ENCODE data around the gene EPHA1. TPM values are rescaled to one million over a fixed set of nuclear protein-coding genes. Genes with fewer than 3 reads are reported as not detected.

Gene EPHA1
- total RNA-seq, 1 experiment from 2014 or later, result 1.2 TPM

DNA sequence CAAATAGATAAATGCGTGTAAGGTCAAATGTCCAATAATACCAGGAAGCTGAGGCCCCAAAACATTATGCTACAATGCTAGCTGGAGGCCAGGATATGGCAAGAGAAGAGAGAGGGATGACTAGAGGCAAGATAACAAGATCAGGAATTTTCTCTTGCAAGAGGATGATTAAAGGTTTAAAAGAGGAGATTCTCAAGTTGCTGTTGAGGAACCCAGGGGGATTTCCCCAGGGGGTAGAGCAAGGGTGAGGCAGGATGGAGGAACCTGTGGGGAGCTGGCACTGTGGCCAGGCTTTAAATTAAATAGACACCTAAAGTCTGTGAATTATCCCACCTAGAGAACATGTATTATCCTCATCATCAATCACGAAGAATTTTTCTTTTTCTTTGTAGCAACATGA lies 31.2 kb upstream of the EPHA1 start:
- Histone ChIP-seq H3K27ac (ENCODE audit: low read depth, low read length, poor library complexity, severe bottlenecking) (no peak overlapping the region), H3K27me3 (replicated peaks; ENCODE audit: insufficient read depth, low read depth, low read length, poor library complexity) (no peaks in the 10 kb centered on the region), H3K4me3 (ENCODE audit: low read depth, low read length, poor library complexity, severe bottlenecking) (no peak overlapping the region), H3K4me1 (ENCODE audit: insufficient read depth, low read length, poor library complexity, severe bottlenecking) (no peaks in the 10 kb centered on the region), H3K36me3 (ENCODE audit: insufficient read depth, low read length, poor library complexity, severe bottlenecking) (no peaks in the 10 kb centered on the region), H3K9me3 (ENCODE audit: low read depth, low read length, poor library complexity, severe bottlenecking) (no peaks in the 10 kb centered on the region)
- no peak for TF ChIP-seq EZH2 (IDR thresholded peaks at IDR 0.05; ENCODE audit: borderline replicate concordance, low read depth, low read length, poor library complexity, severe bottlenecking)
- TF ChIP-seq, protein P1, sequence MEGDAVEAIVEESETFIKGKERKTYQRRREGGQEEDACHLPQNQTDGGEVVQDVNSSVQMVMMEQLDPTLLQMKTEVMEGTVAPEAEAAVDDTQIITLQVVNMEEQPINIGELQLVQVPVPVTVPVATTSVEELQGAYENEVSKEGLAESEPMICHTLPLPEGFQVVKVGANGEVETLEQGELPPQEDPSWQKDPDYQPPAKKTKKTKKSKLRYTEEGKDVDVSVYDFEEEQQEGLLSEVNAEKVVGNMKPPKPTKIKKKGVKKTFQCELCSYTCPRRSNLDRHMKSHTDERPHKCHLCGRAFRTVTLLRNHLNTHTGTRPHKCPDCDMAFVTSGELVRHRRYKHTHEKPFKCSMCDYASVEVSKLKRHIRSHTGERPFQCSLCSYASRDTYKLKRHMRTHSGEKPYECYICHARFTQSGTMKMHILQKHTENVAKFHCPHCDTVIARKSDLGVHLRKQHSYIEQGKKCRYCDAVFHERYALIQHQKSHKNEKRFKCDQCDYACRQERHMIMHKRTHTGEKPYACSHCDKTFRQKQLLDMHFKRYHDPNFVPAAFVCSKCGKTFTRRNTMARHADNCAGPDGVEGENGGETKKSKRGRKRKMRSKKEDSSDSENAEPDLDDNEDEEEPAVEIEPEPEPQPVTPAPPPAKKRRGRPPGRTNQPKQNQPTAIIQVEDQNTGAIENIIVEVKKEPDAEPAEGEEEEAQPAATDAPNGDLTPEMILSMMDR (conservative IDR thresholded peaks at IDR 0.05; ENCODE audit: low read depth, low read length), result no peak
- POLR2A ChIA-PET (ENCODE audit: low non-redundant PET), result no interaction called here
- BruUV-seq (replicated peaks), result no TSS peak
- intact Hi-C loops (cut with micrococcal nuclease; ENCODE audit: unreplicated experiment), result no loop called here
- CTCF ChIA-PET, result no interaction called here
- DNase-seq (ENCODE audit: low spot score), result no peak

DNA sequence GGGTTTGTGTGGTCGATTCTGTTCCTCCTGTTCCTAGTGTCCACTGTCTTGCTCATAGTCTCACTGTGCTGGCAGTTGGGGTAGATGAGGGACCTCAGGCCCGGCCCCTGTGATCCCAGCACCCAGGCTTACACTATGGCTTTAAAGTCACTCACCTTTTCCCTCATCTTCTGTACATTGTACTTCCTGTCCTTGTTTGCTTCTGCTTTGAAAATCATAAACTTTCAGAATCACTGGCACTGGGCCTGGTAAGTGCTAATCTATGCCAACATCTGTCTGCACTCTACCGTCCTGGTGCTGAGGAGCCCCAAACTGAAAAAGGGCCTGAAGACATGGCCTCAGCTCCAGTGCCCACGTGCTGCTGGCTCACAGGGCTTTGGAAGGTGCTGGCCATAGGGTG lies 28.9 kb upstream of the EPHA1 start:
- BruUV-seq (replicated peaks), result no TSS peak
- ChIA-PET CTCF (no interaction called here), POLR2A (ENCODE audit: low non-redundant PET) (no interaction called here)
- no peak for TF ChIP-seq EZH2 (IDR thresholded peaks at IDR 0.05; ENCODE audit: borderline replicate concordance, low read depth, low read length, poor library complexity, severe bottlenecking)
- TF ChIP-seq, protein P1 (conservative IDR thresholded peaks at IDR 0.05; ENCODE audit: low read depth, low read length), result no peak
- no peaks in the 10 kb centered on the region for H3K36me3 ChIP-seq (ENCODE audit: insufficient read depth, low read length, poor library complexity, severe bottlenecking)
- H3K9me3 ChIP-seq (ENCODE audit: low read depth, low read length, poor library complexity, severe bottlenecking), result no peaks in the 10 kb centered on the region
- no peak overlapping the region for H3K27ac ChIP-seq (ENCODE audit: low read depth, low read length, poor library complexity, severe bottlenecking)
- no peak overlapping the region for H3K4me3 ChIP-seq (ENCODE audit: low read depth, low read length, poor library complexity, severe bottlenecking)
- intact Hi-C loops (cut with micrococcal nuclease; ENCODE audit: unreplicated experiment), result no loop called here
- no peaks in the 10 kb centered on the region for H3K4me1 ChIP-seq (ENCODE audit: insufficient read depth, low read length, poor library complexity, severe bottlenecking)
- DNase-seq (ENCODE audit: low spot score), result no peak
- H3K27me3 ChIP-seq (replicated peaks; ENCODE audit: insufficient read depth, low read depth, low read length, poor library complexity), result no peaks in the 10 kb centered on the region

DNA sequence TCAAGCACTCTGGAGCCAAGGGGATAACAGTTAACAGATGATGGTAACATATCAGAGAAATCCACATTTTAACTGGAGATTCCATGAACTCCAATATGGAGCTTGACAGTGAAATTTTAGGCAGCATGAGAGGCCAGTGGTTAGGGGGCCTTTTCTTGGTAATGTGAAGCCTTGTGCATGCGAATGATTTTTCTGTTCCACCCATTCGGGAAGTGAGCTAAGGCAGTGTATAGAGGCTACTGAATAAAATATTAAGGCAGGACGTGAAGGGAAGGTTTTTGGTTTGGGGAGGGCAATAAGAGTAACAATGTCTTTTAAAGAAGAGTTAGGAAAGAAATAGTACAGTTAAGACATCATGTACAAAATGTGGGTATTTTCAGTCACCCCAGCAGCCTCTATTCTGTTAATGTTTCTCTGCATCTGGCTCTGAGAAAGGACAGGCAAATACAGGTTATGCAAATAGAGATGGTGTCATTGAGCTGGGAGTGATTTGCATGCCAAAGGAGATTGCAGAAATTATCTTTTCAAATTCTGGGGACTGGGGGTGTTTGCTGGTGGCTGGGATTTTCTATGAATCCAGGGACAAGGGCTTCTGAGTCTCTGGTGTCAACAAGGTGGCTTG lies 27.8 kb upstream of the EPHA1 start:
- no peaks in the 10 kb centered on the region for H3K4me1 ChIP-seq (ENCODE audit: insufficient read depth, low read length, poor library complexity, severe bottlenecking)
- POLR2A ChIA-PET (ENCODE audit: low non-redundant PET), result no interaction called here
- H3K9me3 ChIP-seq (ENCODE audit: low read depth, low read length, poor library complexity, severe bottlenecking), result no peaks in the 10 kb centered on the region
- intact Hi-C loops (cut with micrococcal nuclease; ENCODE audit: unreplicated experiment), result no loop called here
- CTCF ChIA-PET, result no interaction called here
- DNase-seq (ENCODE audit: low spot score), result no peak
- no TSS peak for BruUV-seq (replicated peaks)
- H3K27me3 ChIP-seq (replicated peaks; ENCODE audit: insufficient read depth, low read depth, low read length, poor library complexity), result no peaks in the 10 kb centered on the region
- TF ChIP-seq, protein P1 (conservative IDR thresholded peaks at IDR 0.05; ENCODE audit: low read depth, low read length), result no peak
- TF ChIP-seq EZH2 (IDR thresholded peaks at IDR 0.05; ENCODE audit: borderline replicate concordance, low read depth, low read length, poor library complexity, severe bottlenecking), result no peak
- no peak overlapping the region for H3K27ac ChIP-seq (ENCODE audit: low read depth, low read length, poor library complexity, severe bottlenecking)
- no peaks in the 10 kb centered on the region for H3K36me3 ChIP-seq (ENCODE audit: insufficient read depth, low read length, poor library complexity, severe bottlenecking)
- H3K4me3 ChIP-seq (ENCODE audit: low read depth, low read length, poor library complexity, severe bottlenecking), result no peak overlapping the region

All from A673 (cell line).